HEK293 (cell line): ENCODE data around the gene HPCAL1.

Experiments
- CTCF ChIA-PET: fragments of 350-600 bp; formaldehyde crosslinking; extraction: SDS; loops from one replicate; lab custom pipeline; 2021; ENCODE audit warnings: antibody characterized with exemption; lab: Yijun Ruan, JAX
- POLR2A ChIA-PET: fragments of 300-600 bp; formaldehyde crosslinking; extraction: SDS; loops from one replicate; lab custom pipeline; 2020; ENCODE audit warnings: antibody characterized with exemption, inconsistent platforms; lab: Yijun Ruan, JAX
- H3K27ac ChIP-seq: fragments of 200-500 bp; sonication (Bioruptor generic); 2 replicates; pipeline ENCODE4 v1.5.1; 2014; ENCODE audit warnings: low read depth, low read length, control low read depth, inconsistent platforms; ENCODE audit errors: extremely low read depth
- H3K36me3 ChIP-seq, 2 experiments: fragments of 200-500 bp in 1 of 2; sonication (Bioruptor generic) in 1 of 2; 1 replicate in 1 of 2; 2 replicates in 1 of 2; pipeline ENCODE4 v1.5.1; 2014 to 2017; ENCODE audit warnings: inconsistent platforms in 2 of 2, low read length in 2 of 2; ENCODE audit not compliant: control insufficient read depth in 2 of 2, insufficient read depth in 1 of 2
- H3K4me1 ChIP-seq: fragments of 200-500 bp; sonication (Bioruptor generic); 2 replicates; pipeline ENCODE4 v1.5.1; 2014; ENCODE audit warnings: mild to moderate bottlenecking, low read length, inconsistent platforms; ENCODE audit not compliant: control insufficient read depth, insufficient read depth
- H3K4me3 ChIP-seq: 2 replicates; pipeline ENCODE4 v1.5.1; 2011; ENCODE audit warnings: low read depth, mild to moderate bottlenecking, control low read depth, low read length, moderate library complexity
- H3K9me3 ChIP-seq: fragments of 200-500 bp; sonication (Bioruptor generic); 2 replicates; pipeline ENCODE4 v1.5.1; 2014; ENCODE audit warnings: low read depth, low read length, inconsistent platforms; ENCODE audit not compliant: control insufficient read depth, insufficient read depth
- BCL11A ChIP-seq: fragments of 450-650 bp; formaldehyde crosslinking; IDR thresholded peaks from 2 replicates; pipeline ENCODE4 v1.5.1; 2016; ENCODE audit warnings: low read depth, missing biosample characterization, missing genetic modification characterization
- KLF1 ChIP-seq: fragments of 450-650 bp; formaldehyde crosslinking; IDR thresholded peaks from 2 replicates; pipeline ENCODE4 v1.5.1; 2016; ENCODE audit warnings: missing biosample characterization, missing genetic modification characterization
- MYNN ChIP-seq: fragments of 450-650 bp; formaldehyde crosslinking; IDR thresholded peaks from 2 replicates; pipeline ENCODE4 v1.5.1; 2016; ENCODE audit warnings: missing biosample characterization, missing genetic modification characterization, borderline replicate concordance
- OSR2 ChIP-seq: fragments of 450-650 bp; formaldehyde crosslinking; IDR thresholded peaks from 2 replicates; pipeline ENCODE4 v1.5.1; 2016; ENCODE audit warnings: missing biosample characterization, missing genetic modification characterization
- ZBTB1 ChIP-seq: fragments of 450-650 bp; formaldehyde crosslinking; IDR thresholded peaks from 2 replicates; pipeline ENCODE4 v1.5.1; 2016; ENCODE audit warnings: missing biosample characterization, missing genetic modification characterization
- ZBTB17 ChIP-seq: fragments of 450-650 bp; formaldehyde crosslinking; IDR thresholded peaks from 2 replicates; pipeline ENCODE4 v1.5.1; 2016; ENCODE audit warnings: missing biosample characterization, missing genetic modification characterization
- ZBTB6 ChIP-seq: fragments of 450-650 bp; formaldehyde crosslinking; IDR thresholded peaks from 2 replicates; pipeline ENCODE4 v1.5.1; 2017; ENCODE audit warnings: missing biosample characterization, missing genetic modification characterization
- ZBTB8A ChIP-seq: fragments of 450-650 bp; formaldehyde crosslinking; IDR thresholded peaks from 2 replicates; pipeline ENCODE4 v1.5.1; 2016; ENCODE audit warnings: missing biosample characterization, missing genetic modification characterization
- ZNF132 ChIP-seq: fragments of 450-650 bp; formaldehyde crosslinking; IDR thresholded peaks from 2 replicates; pipeline ENCODE4 v1.5.1; 2017; ENCODE audit warnings: missing biosample characterization, missing genetic modification characterization, borderline replicate concordance
- ZNF211 ChIP-seq: fragments of 450-650 bp; formaldehyde crosslinking; IDR thresholded peaks from 2 replicates; pipeline ENCODE4 v1.5.1; 2016; ENCODE audit warnings: low read depth, missing biosample characterization, missing genetic modification characterization
- ZNF302 ChIP-seq: fragments of 450-650 bp; formaldehyde crosslinking; IDR thresholded peaks from 2 replicates; pipeline ENCODE4 v1.5.1; 2016; ENCODE audit warnings: missing biosample characterization, missing genetic modification characterization, low read depth
- ZNF394 ChIP-seq: fragments of 450-650 bp; formaldehyde crosslinking; IDR thresholded peaks from 2 replicates; pipeline ENCODE4 v1.5.1; 2016; ENCODE audit warnings: missing biosample characterization, missing genetic modification characterization, mild to moderate bottlenecking, moderate library complexity, borderline replicate concordance
- ZNF404 ChIP-seq: fragments of 450-650 bp; formaldehyde crosslinking; IDR thresholded peaks from 2 replicates; pipeline ENCODE4 v1.5.1; 2017; ENCODE audit warnings: missing biosample characterization, missing genetic modification characterization
- ZNF423 ChIP-seq: fragments of 450-650 bp; formaldehyde crosslinking; IDR thresholded peaks from 2 replicates; pipeline ENCODE4 v1.5.1; 2016; ENCODE audit warnings: missing biosample characterization, missing genetic modification characterization
- ZNF501 ChIP-seq: fragments of 450-650 bp; formaldehyde crosslinking; IDR thresholded peaks from 2 replicates; pipeline ENCODE4 v1.5.1; 2016; ENCODE audit warnings: missing biosample characterization, missing genetic modification characterization
- ZNF514 ChIP-seq: fragments of 450-650 bp; formaldehyde crosslinking; IDR thresholded peaks from 2 replicates; pipeline ENCODE4 v1.5.1; 2016; ENCODE audit warnings: missing biosample characterization, missing genetic modification characterization
- ZNF555 ChIP-seq: fragments of 450-650 bp; formaldehyde crosslinking; conservative IDR thresholded peaks from 2 replicates; pipeline ENCODE4 v1.5.1; 2017; ENCODE audit warnings: missing biosample characterization, mild to moderate bottlenecking, missing genetic modification characterization, inconsistent platforms
- ZNF596 ChIP-seq: fragments of 450-650 bp; IDR thresholded peaks from 2 replicates; pipeline ENCODE4 v1.5.0; 2018; ENCODE audit warnings: missing biosample characterization, mild to moderate bottlenecking, missing genetic modification characterization, moderate library complexity
- ZNF626 ChIP-seq: fragments of 450-650 bp; sonication (Bioruptor Pico); formaldehyde crosslinking; IDR thresholded peaks from 2 replicates; pipeline ENCODE4 v1.5.1; 2018; ENCODE audit warnings: missing biosample characterization, missing genetic modification characterization, inconsistent platforms
- ZNF660 ChIP-seq: fragments of 450-650 bp; IDR thresholded peaks from 2 replicates; pipeline ENCODE4 v1.5.1; 2018; ENCODE audit warnings: missing biosample characterization, mild to moderate bottlenecking, missing genetic modification characterization
- ZNF704 ChIP-seq: fragments of 450-650 bp; formaldehyde crosslinking; IDR thresholded peaks from 2 replicates; pipeline ENCODE4 v1.5.1; 2016; ENCODE audit warnings: missing biosample characterization, missing genetic modification characterization
- TF ChIP-seq, protein P1 (sequence below): fragments of 450-650 bp; formaldehyde crosslinking; IDR thresholded peaks from 2 replicates; pipeline ENCODE4 v1.5.1; 2016; ENCODE audit warnings: missing biosample characterization, missing genetic modification characterization
- TF ChIP-seq, protein P2 (sequence below): fragments of 450-650 bp; formaldehyde crosslinking; IDR thresholded peaks from 2 replicates; pipeline ENCODE4 v1.5.1; 2016; ENCODE audit warnings: missing biosample characterization, missing genetic modification characterization

HPCAL1 gene

GRCh38 chr2:10452312-10452711 lies 149.6 kb downstream of the HPCAL1 start (continued):
- TF ChIP-seq ZNF423 (tag by site-specific recombination) (peak; percentile 67; the same call in 1 of the 2 replicates), KLF1 (tag by site-specific recombination) (peak; percentile 58), OSR2 (peak; percentile 60), ZNF211 (no peak), ZBTB8A (peak; percentile 92), ZNF514 (tag by site-specific recombination) (no peak), ZNF394 (tag by site-specific recombination) (peak; percentile 43; the same call in 1 of the 2 replicates), ZNF501 (tag by site-specific recombination) (no peak), ZNF132 (tag by site-specific recombination) (no peak), MYNN (no peak), ZNF302 (no peak), BCL11A (tag by site-specific recombination) (0 out of 2 replicates have a peak, but pooled peaks have one; percentile 38)

DNA sequence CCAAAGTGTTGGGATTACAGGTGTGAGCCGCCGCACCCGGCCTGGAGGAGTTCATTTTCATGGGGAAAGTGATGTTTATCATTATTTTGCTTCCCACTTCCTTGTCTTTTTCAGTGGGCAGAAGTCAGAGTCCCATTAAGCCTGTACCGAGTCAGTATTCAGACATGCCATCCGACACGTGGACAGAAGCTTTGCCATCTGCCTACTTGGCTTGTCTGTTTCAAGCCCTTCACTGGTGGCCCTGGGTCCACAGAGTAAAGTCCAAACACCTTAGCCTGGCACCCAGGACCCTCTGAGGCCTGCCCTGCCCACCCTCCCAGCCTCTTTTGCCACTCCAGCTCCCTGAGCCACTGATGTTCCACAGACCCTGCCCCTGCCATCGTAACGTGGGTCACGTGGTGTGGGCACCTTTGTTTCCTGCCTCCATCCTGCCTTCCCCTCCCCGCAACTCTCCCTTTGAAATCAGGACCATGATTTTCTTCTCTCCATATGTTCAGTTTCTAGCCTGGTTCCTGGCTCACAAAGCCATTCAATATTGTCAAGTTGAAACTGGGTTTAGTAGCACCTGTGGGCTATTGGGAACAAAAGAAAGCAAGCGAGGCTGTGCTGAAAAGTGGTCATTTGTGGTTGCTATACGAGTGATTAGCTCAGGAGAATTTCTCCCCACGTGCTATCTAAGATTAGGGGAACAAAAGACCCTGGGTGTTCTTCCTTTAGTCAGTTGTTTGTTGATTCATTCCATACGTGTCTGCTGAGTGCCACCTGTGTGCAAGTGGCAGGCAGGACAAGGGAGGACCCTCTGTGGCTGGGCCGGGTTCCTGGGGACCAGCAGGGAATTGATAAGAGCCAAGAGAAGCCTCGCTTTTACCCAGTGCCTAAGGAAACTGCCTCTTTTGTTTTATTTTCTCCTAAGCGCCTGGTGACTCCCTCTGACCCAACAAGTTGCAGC lies 150.5 kb downstream of the HPCAL1 start:
- Histone ChIP-seq H3K4me3 (no peak overlapping the region), H3K27ac (no peak overlapping the region), H3K4me1 (peaks cover 6% of the 10 kb centered on the region; the same call in 1 of the 2 replicates), H3K36me3 (no peaks in the 10 kb centered on the region), H3K9me3 (no peaks in the 10 kb centered on the region)
- ChIA-PET CTCF (interaction anchor here (0.6 to 1.3 kb wide), 2 partner anchors 18 to 183 kb away, joined by 3 to 4 read pairs; no protein-coding TSS in a partner anchor), POLR2A (no interaction called here)
- TF ChIP-seq, protein P1, sequence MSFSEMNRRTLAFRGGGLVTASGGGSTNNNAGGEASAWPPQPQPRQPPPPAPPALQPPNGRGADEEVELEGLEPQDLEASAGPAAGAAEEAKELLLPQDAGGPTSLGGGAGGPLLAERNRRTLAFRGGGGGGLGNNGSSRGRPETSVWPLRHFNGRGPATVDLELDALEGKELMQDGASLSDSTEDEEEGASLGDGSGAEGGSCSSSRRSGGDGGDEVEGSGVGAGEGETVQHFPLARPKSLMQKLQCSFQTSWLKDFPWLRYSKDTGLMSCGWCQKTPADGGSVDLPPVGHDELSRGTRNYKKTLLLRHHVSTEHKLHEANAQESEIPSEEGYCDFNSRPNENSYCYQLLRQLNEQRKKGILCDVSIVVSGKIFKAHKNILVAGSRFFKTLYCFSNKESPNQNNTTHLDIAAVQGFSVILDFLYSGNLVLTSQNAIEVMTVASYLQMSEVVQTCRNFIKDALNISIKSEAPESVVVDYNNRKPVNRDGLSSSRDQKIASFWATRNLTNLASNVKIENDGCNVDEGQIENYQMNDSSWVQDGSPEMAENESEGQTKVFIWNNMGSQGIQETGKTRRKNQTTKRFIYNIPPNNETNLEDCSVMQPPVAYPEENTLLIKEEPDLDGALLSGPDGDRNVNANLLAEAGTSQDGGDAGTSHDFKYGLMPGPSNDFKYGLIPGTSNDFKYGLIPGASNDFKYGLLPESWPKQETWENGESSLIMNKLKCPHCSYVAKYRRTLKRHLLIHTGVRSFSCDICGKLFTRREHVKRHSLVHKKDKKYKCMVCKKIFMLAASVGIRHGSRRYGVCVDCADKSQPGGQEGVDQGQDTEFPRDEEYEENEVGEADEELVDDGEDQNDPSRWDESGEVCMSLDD (tag by site-specific recombination), result no peak
- TF ChIP-seq ZBTB17, result no peak
- no peak for TF ChIP-seq ZNF704
- TF ChIP-seq ZNF302, result no peak
- TF ChIP-seq ZNF660 (tag by site-specific recombination), result no peak
- no peak for TF ChIP-seq ZNF596 (tag by site-specific recombination)
- TF ChIP-seq ZNF626 (tag by site-specific recombination), result no peak
- TF ChIP-seq, protein P2, sequence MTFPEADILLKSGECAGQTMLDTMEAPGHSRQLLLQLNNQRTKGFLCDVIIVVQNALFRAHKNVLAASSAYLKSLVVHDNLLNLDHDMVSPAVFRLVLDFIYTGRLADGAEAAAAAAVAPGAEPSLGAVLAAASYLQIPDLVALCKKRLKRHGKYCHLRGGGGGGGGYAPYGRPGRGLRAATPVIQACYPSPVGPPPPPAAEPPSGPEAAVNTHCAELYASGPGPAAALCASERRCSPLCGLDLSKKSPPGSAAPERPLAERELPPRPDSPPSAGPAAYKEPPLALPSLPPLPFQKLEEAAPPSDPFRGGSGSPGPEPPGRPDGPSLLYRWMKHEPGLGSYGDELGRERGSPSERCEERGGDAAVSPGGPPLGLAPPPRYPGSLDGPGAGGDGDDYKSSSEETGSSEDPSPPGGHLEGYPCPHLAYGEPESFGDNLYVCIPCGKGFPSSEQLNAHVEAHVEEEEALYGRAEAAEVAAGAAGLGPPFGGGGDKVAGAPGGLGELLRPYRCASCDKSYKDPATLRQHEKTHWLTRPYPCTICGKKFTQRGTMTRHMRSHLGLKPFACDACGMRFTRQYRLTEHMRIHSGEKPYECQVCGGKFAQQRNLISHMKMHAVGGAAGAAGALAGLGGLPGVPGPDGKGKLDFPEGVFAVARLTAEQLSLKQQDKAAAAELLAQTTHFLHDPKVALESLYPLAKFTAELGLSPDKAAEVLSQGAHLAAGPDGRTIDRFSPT (tag by site-specific recombination), result no peak
- TF ChIP-seq ZBTB6 (tag by site-specific recombination), result no peak
- TF ChIP-seq ZNF404 (tag by site-specific recombination), result no peak
- no peak for TF ChIP-seq ZBTB1 (tag by site-specific recombination)
- no peak for TF ChIP-seq ZNF555
- TF ChIP-seq ZNF132 (tag by site-specific recombination), result no peak
